ENCODE measurements around the gene METTL4.

METTL4 gene

DNA sequence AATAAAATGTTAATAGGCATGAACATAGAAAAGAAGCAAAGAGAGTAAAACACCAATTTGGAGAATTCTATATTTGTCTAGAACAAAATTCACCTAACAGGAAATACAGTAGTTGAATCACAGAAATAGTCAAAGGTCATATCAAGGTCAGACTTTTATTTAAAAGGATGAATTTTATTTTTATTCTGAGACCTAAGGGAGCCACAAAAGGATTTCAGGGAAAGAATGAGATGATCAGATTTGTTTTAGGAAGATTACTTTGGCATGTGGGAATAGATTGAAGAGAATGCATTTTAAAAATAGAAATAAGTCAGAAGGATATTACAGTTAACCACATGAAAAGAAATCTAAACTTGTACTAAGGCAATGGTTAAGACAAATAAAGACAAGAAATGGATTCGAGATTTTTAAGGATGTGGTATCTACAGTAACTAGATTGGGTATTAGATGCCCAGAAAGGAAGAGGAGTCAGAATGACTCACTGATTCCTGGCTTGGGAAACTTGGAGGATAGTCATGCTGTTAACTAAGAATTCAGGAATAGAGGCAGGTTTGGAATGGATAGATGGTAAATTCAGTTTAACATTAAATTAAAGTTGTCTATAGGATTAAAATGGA, 56.0 kb downstream of the METTL4 start:
- DNase-seq = no peak

- DNase-seq = no peak
These were observed 57.7 kb downstream of the METTL4 start for GRCh38 chr18:2513616-2514015.

DNA sequence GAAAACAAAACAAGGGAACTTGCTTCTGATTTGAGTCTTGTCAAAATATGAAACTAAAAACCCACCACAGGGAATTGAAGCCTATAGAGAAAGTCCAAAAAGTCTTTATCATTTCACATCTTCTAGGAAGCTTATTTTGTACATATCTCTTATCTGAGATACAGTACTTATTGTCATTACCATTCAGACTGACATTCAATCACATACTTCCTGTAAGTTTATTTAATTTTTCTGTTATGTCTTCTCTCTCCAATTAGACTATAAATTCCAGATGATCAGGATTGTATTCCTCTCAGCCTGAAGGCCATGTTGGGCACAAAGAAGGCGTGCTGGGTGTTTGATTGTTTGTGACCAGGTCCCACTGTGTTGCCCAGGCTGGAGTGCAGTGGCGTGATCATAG, 59.2 kb downstream of the METTL4 start:
- DNase-seq = no peak

- DNase-seq = no peak
These were observed 59.9 kb downstream of the METTL4 start for GRCh38 chr18:2511451-2511850.

GRCh38 chr18:2510416-2510815, 60.9 kb downstream of the METTL4 start:
- DNase-seq = no peak

GRCh38 chr18:2508678-2509077, 62.6 kb downstream of the METTL4 start:
- no peak for DNase-seq

DNA sequence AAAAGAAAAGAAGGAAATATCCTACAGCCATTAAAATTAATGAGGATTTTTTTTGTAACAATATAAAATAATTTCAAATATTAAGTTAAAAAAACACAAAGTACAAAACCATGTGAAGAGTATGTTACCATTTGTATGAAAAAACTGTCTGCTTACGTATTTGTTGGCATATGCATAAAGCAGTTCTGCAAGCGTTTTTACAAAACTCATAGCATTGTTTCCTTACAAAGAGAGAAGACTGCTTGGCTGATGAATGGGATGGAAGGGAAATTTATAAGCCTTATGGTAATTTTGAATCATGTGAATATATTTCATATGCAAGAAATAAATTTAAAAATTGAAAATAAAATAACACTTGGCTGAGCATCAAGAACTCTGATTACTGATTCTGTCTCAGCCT, 63.1 kb downstream of the METTL4 start:
- DNase-seq = no peak

DNA sequence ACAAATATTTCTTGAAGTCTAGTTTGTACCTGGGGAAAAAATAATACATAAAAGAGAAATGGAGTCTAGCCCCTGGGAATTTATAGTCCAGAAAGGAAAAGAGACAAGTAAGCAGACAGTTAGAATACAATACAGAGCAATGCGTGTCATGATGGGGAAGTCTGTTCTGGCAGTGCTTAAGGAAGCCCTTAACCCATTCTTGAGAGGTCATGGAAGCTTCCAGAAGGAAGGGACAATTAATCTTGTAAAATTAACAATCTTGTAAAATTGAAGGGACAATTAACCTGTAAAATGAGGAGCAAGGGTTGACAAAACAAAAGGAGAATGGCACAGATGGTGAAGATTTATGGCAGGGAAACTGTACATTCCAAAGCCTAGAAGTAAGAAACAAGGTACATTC, 66.7 kb downstream of the METTL4 start:
- no peak for DNase-seq

GRCh38 chr18:2502880-2503279, 68.4 kb downstream of the METTL4 start:
- no peak for DNase-seq

DNA sequence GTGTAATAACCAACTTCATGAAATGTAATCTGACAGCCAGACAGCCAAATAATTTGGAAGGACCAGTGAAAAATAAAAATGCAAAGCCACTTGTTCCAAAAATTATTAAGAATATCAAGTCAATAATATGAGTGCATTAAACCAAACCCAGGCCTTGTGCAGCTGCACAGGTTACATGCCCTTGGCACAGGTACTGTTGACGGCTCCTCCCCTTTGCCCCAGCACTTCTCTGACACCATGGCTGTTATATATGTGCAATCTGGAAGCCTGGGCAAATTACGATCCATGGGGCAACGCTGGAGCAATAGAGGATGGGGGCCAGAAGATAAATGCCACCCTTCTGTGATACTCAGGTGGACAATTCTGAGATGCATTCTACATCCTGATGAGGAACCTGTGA, 68.9 kb downstream of the METTL4 start:
- DNase-seq = no peak

DNA sequence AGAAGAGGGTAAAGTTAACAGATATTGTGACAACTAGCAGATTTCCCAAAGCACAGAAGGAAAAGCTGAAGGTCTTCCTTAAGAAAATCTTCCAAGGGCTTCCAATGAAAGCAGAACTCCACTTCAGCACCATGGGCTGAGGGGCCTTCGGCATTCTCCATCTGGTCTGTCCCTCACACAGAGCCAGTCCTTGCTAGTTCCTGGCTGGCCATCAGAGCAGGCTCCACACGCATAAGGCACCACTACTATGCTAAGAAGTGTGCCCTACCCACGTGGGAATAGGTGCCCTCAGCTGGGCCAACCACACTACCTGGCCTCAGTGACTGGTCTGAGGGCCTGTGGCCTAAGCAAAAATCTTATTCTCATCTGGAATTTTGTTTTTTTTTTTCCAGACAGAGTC, 73.5 kb downstream of the METTL4 start:
- no peak for DNase-seq

DNA sequence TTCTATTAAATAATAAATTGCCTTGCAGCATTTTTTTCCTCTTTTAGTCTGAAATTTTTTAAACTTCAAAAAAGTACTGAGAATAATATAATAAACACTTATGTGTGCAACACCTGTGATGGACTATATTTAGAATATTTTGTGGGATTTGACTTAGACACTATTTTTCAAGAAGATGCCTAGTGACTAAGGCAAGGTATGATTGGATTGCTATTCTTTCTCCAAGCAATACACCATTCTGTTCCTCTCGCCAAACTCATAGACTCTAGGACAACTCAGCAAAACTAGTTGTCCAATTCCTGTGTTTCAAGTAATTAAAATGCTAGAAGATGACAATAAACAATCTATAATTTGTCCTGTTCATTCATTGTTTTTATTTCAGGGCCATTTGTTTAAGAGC, 75.9 kb downstream of the METTL4 start:
- DNase-seq = no peak

- no peak for DNase-seq
These were observed 76.4 kb downstream of the METTL4 start for GRCh38 chr18:2494921-2495320.
